ENCODE results near the gene ZCCHC18.
"Not testable (repeated sequence)": the region's sequence is repeated elsewhere in the genome, so short reads cannot be mapped to it uniquely, and the experiment has no call there.

Gene ZCCHC18

DNA sequence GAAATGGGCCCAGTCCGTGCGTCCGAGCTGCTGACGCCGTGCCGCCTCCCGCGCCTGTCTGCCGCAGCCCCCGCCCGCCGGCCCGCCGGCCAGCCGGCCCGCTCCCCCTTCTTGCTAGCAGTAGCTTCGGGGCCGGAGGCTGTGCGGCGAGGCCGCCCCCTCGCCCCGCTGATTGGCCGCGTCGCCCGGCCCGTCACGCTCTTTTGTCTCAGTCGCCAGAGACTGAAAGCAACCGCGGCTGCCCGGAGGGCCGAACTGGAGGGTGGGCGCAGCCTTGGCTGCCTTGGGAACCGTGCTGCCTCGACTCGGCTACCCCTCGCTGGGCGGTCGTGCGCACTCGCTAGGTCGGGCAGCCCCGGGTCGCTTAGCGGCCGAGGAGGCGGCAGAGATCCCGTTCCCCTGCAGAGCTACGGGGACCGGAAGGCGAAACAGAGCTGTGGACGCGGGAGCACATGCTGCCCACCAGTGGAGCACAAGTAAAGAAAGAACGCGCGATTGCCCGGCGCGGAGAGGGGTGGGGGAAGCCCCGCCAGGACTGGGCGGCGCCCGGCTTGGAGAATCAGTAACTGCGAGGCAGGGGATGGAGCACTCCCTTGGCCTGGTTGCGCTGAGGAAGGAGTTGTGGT lies at the start of gene ZCCHC18:
TSS of gene ZCCHC18 (plus strand) at position 198 of the 626 bp plus-strand sequence. CDS start 1,589 bp downstream, outside the sequence.
- DNase-seq (ENCODE audit: low spot score) = peak; percentile 78

DNA sequence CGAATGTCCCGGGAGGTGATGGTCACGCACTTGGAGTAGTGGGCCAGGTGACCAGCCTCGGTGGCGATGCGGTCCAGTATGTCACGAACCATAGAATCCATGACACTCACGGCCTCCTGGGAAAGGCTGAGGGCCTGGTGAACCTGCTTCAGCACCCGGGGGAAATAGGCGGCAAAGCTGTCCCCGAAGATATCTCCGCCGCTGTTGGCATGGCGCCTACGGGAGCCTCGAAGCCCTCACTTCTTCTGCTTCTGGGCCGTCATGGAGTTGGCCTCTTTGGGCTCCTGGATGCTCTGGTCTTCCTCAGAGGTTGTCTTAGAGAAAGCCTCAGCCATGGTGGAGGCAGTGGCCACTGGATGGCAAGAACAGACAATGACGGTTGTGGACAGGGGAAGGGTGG lies 49.7 kb upstream of the ZCCHC18 start:
- DNase-seq (ENCODE audit: low spot score) = not testable (repeated sequence)

DNA sequence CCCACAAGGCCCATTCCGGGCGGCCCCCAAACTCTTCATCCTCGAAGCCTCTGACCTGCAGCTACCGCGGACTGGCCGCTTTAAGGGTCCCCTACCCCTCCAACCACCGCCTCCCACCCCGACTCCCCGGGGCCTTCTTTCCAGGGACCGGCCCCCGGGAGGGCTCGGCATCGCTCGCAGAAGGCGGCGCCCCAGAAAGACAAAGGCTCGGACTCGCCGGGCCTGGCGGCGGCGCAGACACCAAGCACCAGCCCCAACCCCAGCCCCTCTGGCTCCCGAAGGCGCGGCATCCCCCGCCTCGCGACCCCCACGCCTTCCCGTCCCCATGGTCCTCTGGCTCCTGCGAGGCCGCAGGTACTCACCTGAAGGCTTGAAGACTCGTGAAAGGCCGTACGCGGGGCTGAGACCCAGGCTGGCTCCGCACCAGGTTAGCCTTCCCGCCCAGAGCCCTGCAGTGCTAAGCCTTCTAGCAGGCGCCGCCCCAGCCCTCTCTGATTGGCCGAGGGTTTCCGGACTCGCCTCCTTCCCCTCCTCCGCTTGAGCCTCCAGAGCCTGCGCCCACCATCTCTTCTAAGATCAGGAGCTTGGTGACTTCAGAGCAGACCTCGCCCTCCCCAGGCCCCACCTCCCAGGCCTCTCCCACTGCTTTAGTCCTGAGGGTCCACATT lies 36.4 kb upstream of the ZCCHC18 start, which contains the start of gene TMSB15C:
TSS of gene TMSB15C (minus strand) at position 459 of the 668 bp plus-strand sequence.
- DNase-seq (ENCODE audit: low spot score) = not testable (repeated sequence)

DNA sequence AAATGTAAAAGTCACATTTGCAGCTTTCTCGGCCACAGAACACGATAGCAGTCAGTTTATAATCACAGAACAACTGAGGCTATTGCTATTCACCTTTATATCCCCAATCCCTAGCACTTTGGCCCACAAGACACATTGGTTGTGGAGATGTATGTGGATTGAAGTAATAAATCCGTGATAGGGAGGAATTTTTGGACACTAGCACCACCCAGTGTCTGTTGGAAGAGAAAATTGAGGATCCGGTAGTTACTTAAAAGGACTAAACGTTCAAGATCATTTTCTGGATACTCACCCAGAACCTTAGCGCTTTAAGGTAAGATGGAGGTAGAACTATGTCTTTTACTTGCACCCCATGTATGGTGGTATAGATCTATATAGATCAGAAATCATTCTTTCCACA lies 34.5 kb upstream of the ZCCHC18 start:
- DNase-seq (ENCODE audit: low spot score) = not testable (repeated sequence)

DNA sequence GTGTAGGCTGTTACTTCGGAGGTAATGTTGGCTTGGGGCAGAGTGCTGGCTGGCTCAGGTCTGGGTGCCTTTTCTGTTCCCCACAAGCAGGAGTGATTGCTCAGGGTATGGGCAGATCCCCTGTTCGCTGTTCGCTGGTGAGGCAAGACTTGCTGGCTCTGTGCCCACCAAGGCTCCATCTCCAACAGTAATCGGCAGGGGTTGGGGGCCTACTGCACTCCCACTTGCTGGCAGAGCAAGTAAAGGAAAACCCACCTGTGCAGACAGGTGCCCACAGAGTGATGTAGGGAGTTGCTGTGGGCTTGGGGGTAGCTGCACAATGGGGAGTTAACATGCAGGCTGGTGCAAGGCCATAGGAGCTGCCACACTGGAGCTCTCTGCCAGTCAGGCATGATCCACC lies 28.3 kb upstream of the ZCCHC18 start:
- DNase-seq (ENCODE audit: low spot score) = no peak

DNA sequence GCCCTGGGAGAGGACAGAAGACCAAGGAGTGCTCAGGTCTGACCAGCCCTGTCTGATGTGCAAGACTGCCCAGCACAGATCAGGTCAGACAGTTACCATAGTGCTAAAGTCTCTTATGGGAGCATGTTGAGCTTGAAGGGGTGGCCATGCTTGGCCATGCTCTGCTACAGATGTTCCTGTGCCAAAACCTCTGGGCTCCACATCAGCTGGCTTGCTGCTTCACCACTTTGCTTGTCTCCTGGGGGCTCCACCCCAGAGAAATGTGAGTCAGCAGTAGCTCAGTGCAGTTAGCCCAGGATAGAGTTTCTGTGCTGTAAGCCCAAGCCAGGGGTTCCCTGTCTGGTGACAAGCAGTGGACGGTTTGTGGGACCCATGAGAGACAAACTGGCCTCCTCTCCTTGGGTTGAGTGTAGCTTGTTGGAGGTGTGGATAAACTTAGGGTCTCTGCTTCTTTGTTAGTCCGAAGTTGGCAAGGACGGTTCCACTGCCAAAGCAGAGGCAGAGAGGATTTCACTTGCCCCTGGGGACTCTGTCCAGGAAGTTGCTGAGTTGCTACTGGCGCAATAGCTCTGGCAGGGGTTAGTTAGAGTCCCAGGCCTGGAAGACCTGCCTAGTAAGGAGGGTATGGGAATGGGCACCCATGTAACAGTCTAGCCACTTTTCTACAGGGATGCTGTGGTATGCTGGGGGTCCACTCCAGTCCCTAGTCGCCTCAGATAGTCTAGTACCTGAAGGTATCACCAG lies 27.6 kb upstream of the ZCCHC18 start:
- DNase-seq (ENCODE audit: low spot score) = no peak

DNA sequence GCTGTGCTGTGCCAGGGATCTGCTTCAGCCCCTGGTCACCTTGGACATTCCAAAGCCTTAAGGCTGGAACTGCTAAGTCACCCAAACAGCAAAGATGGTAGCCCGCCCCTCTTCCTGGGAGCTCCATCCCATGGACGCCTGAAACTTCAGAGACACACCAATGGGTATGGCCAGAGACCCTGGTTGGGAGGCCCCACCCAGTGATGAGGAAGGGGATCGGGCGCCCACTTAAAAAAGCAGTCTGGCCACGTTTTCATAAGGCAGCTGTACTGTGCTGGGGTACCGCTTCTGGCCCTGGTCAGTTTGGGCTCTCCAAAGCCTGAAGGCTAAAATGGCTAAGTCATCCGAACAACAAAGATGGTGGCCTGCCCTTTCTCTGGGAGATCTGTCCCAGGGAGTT lies 26.8 kb upstream of the ZCCHC18 start:
- no peak for DNase-seq (ENCODE audit: low spot score)

DNA sequence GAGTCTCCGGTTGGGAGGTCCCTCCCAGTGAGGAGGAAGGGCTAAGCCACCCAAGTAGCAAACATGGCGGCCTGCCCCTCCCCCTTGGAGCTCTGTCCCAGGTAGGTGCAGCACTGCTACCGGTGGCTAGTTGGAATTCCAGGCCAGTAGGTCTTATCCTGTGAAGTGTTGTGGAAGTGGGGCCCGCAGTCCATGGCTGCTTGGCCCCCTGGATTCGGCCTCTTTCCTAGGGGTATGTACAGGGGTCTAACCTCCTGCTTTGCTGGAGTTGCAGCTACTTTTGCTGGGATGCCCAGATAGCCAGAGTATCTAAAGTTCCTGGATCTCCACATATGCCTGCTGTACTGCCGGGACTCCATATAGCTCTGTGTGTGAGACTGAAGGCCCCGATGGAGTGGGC lies 26.4 kb upstream of the ZCCHC18 start:
- no peak for DNase-seq (ENCODE audit: low spot score)

DNA sequence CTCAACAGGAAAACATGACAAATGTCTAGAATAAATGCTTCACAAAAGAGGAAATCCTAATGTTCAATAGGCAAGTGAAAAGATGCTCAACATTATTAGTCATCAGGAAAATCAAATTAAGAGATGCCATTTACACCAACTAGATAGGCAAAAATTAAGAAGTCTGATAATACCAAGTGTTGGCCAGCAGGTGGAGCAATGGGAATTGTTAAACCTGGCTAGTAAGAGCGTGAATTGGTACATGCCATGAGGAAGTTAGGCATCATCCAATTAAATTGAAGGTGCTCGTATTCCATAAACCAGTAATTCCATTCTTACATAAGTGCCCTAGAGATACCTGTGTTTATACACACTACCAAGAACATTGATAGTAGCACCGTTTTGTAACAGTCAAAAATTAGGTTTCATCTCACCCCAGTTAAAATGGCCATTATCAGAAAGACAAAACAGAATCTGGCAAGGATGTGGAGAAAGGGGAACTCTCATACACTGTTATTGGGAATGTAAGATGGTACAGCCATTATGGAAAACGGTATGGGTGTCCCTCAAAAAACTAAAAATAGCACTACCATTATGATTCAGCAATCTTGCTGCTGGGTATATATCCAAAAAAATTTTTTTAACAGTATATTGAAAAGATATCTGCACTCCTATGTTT lies 14.0 kb upstream of the ZCCHC18 start:
- peak; percentile 33 for DNase-seq (ENCODE audit: low spot score)

DNA sequence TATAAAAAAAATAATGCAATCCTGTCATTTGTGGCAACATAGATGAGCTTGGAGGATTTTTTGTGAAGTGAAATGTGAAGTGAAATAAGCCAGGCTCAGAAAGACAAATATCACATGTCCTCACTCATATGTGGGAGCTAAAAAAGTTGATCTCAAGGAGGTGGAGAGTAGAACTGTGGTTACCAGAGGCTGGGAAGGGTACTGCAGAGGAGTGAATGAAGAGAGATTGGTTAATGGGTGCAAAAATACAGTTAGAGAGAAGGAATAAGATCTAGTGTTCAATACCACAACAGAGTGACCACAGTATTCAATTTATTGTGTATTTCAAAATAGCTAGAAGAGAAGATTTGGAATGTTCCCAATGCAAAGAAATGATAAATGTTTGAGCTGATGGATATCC lies 13.4 kb upstream of the ZCCHC18 start:
- DNase-seq (ENCODE audit: low spot score) = no peak

DNA sequence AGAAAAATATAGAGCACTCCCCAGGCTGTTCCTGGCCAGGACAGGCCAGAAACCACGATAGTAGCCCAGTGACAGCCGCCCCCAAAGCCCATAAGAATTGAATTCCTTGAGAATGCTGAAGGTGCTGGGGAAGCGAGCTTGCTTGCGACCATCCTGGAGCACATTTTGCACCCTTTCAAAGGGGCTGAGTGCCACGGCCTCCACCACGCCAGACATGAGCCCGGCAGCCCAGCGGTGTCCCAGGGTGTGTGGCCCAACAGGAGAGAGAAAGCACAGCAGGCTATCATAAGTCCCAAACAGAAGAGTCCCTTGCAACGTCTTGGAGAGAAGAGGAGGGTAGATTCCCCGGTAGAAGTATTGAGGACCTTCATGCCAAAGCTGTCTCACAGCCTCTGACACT lies 7.6 kb upstream of the ZCCHC18 start:
- DNase-seq (ENCODE audit: low spot score) = no peak

DNA sequence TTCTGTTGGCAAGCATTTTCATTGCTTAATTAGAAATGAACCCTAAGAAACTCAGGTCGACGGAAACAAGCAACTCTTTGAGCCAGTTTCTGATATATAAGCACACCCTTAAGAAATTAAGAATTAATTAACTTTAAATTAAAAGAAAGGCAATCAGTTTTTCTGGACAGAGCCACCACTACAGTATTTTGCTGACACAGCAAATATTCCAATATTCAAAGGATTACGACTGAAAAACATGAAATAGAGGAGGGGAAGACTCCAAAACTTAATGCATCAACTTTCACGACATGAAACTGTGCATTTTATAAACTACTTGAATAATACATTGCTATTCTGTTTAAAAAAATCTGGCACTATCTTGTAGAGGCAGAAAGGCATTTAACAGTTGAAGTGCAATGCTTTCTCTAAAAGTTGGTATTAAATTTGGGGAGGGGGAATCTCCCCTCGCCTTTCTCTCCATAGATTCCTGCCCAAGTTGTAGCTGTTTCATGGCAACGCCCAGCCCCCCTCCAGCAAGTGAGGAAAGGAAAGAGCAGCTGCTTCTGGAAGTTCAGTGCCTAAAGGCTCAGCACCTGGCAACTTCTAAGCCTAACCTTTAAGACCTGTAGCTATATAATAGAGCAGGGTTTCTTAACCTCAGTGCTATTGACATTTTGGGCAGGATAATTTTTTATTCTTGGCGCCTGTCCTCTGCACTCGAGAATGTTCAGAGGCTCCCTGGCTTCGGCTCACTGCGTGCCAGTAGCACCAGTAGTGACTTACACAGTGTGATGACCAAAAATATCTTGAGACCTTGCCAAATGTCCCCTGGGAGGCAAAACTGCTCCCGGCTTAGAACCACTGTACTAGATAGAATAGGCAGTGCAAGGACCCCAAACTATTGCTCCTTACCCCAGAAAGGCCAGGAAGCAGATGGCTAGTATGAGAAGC lies 6.7 kb upstream of the ZCCHC18 start:
- DNase-seq (ENCODE audit: low spot score) = no peak

DNA sequence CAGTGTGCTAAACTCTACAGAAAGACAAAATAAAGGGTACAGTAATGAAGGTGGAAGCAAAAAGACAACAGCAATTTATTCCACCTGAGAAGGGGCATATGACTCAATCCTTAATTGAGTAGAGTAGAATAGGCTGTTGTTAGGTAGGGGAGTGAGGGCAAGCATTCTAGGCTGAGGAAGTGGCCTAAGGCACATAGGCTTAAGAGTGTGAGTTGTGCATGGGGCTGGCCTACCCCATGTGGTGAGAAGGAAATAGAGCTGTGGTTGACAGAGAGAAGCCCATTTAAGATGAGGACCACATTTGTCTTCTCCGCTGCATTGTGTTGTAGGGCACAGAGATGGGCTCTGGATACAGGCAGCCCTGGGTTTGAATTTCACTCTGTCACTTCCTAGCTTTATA lies 3.4 kb upstream of the ZCCHC18 start:
- DNase-seq (ENCODE audit: low spot score) = no peak

DNA sequence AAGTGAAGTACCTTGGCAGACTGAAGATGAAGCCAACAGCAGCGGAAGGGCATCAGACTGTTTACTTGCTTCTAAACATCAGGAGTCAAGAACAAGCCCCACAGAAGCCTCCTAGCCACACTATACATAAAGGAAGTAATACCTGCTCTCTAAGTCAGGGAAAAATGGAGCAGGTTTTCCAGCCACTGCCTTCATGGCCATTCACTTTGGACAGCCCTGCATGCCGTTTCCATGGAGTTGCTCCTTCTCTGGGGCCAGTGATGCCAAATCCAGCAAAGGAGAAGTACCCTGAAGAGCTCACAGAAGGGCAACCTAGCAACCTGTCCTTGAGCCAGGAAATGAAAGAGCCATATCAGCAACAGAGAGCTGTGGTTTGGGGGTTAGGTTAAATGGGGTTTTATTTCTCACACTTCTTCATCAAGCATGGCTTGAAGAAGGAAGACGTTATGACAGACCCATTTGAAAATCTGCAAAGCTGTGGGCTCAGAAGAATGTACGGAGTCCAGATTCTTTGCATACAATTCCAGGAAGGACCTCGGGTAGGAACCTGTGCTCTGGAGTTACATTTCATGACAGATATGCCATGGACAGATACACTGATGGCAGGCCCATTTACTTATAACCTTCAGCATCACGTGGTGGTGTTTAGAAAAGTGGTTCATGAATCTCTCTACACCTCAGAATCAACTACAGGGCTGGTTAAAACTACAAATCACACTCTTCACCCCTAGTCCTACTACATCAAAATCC lies 1.7 kb upstream of the ZCCHC18 start:
- DNase-seq (ENCODE audit: low spot score) = not testable (repeated sequence)

DNA sequence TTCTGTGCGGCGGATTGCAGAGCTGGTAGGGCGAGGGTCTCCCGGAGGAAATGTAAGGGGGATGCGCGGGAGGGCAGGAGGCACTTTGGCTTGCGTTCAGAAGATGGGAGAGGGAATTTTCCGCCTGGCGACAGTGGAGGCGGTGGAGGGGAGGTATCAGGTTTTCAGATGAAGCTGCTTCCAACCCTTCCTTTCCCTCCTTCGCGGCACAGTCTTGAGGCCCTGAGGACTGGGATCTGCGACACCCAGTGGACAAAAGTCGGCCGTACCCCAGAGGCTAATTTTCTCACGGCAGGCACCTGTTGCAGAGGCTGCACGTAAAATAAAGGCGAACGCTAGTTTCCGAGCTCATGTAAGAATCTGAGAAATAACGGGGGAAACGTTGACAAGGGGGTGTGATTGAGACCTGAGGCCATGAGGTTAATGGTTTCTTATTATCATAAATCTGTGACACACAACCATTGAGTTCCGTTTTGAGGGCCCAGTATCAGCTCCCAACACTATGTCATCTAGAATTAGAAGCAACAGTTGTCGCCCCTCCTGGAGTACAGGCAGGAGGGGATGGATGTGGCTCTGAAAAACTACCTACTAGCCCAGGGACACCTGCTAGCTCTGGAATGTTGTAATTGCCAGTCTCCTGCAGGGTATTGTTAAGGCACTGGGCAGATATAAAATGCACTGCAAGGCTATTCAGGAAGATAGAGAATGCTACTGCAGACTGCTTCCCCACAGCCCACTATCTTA lies 1.1 kb downstream of the ZCCHC18 start:
- DNase-seq (ENCODE audit: low spot score) = peak; percentile 64

DNA sequence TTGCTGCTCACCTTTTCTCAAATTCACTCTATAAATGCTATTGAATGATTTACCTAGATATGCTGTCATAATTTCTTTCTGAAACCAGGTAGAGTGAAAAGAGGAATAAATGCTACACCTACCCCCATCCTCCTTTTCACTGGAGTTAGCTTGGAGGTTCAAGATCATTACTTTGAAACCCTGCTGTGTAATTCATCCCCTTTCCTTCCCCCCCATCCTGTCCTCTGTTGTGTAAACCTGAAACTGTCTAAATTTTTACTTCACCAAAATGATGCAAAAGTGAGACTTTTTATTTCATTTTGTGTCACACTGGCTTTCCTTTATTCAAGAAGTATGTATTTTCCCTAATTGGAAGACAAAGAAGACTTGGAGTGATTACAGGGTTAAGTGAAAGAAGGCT lies 5.4 kb downstream of the ZCCHC18 start:
- DNase-seq (ENCODE audit: low spot score) = no peak

DNA sequence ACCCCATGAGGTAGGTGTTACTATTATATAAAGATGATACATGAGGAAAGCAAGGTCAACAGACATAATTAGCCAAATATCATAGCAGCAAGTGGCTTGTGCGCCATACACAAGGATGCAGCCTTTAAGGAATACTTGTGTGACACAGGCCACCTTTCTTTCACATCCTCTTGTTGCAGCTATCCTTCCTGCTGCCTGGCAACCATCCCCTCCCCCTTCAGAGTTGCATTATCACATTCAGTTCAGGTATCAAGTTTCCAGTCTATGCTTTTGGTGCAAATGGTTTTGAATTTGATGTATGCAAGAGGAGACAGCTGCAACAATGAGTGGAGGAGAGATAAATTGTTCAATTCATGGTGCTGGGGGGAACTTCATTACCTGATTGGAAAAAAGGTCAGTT lies 6.4 kb downstream of the ZCCHC18 start:
- no peak for DNase-seq (ENCODE audit: low spot score)

DNA sequence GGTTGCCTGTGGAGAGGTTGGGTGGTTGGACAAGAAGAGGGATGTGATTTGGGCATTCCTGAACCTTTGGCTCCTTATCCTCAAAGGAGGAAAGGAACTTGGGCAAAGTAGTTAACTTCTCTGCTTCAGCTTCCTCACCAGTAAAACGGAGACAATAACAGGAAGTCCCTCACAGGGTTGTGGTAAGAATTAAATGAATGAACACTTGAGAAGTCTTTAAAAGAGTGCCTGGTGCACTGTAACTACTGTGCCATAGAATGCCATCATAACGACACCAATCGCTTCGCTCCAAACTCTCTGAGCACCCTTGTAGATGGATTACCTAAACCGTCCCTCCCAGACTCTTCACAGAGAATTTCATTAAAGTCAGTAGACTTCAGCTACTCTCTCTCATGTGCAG lies 10.5 kb downstream of the ZCCHC18 start:
- no peak for DNase-seq (ENCODE audit: low spot score)

DNA sequence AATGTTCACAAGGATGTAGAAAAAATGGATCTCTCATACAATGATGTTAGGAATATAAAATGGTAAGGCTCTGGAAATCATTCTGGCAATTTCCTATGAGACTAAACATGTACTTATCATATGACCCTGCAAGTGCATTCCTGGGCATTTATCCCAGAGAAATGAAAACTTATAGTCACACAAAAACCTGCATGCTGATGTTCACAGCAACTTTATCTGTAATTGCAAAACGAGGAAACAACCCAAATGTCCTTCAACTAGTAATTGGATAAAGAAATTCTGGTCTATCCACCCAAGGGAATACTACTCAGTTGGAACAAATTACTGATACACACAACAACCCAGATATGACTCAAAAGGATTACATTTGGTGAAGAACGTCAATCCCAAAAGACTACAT lies 14.5 kb downstream of the ZCCHC18 start:
- DNase-seq (ENCODE audit: low spot score) = no peak

DNA sequence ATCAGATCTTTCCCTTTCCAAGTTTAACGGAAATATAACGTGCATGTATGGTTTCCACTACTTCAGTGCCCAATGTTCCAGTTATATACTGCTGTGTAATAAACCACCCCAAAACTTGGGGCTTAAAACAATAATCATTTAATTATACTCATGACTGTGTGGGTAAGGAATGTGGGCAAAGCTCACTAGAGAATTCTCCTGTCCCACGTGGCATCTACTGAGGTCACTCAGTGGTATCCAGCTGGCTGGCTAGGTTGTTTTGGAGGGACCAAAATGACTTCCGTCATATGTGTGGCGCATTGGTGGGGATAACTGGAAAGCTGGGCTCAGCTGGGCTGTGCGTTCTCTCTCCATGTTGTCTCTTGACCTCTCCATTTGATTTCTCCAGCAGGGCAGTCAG lies 18.5 kb downstream of the ZCCHC18 start:
- no peak for DNase-seq (ENCODE audit: low spot score)

All from D341Med (cell line).